HG03025 (cell line): ENCODE data around the gene PLIN4.
A peak's percentile ranks its signal among the peaks of the same experiment; 100 is the strongest.

Experiments used
- ATAC-seq: cut with Tn5 transposase; IDR thresholded peaks from one replicate; pipeline ENCODE4 v1.9.1; 2021; ENCODE audit warnings: mild to moderate bottlenecking, moderate library complexity; ENCODE audit not compliant: unreplicated experiment, low FRiP score

PLIN4 gene

DNA sequence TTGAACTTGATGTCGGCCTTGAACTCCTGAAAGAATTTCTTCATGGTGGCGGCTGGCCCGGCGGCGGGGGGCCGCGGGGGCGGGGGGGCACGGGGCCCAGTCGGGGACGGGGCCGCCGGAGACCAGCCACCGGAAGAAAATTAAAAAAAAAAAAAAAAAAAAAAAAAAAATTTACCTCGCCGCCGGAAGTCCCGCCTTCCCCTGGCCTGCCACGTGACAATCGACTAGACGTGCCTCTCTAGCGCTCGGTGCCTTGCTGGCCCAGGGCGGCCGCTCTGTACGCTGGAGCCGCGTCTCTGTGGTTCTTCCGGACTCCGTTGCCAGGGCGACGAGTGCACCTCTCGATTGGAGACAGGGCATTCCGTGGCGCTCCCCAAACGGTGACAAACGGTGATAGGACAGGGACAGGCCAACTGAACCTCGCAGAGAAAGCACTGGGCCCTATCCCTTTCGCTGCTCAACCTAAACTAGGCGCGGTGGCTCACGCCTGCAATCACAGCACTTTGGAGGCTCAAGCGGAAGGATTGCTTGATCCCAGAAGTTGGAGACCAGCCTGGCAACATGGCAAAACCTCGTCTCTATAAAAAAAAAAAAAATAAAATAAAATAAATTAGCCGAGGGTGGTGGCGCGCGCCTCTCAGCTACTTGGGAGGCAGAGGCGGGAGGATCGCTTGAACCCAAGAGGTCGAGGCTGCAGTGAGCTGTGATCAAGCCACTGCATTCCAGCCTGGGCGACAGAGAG is 60.5 kb downstream of the PLIN4 start, which contains the start of gene UBXN6:
UBXN6 (minus strand) TSS at position 141 of the 742 bp plus-strand sequence; CDS start at position 44, 97 bp downstream.
- peak; percentile 73 for ATAC-seq

GRCh38 chr19:4456843-4457653 is 61.2 kb downstream of the PLIN4 start:
- peak; percentile 7 for ATAC-seq

DNA sequence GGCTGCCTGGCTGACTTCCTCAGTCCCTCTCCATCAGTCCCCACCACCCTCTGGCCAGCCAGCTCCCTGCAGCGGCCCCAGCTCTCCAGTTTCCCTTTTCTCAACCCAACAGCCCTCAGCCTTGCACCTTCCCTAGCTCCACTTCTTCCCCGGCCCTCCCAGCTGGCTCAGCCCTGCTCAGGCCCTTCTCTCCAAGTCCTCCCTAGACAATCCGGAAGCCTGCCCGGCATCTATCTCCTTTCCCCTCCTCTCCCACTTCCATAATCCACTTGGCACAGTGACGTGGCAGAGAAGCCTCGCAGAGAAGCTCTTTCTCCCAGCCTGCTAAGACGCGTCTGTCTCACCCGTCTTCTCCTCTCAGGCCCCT is 61.8 kb downstream of the PLIN4 start:
- ATAC-seq, result no peak

DNA sequence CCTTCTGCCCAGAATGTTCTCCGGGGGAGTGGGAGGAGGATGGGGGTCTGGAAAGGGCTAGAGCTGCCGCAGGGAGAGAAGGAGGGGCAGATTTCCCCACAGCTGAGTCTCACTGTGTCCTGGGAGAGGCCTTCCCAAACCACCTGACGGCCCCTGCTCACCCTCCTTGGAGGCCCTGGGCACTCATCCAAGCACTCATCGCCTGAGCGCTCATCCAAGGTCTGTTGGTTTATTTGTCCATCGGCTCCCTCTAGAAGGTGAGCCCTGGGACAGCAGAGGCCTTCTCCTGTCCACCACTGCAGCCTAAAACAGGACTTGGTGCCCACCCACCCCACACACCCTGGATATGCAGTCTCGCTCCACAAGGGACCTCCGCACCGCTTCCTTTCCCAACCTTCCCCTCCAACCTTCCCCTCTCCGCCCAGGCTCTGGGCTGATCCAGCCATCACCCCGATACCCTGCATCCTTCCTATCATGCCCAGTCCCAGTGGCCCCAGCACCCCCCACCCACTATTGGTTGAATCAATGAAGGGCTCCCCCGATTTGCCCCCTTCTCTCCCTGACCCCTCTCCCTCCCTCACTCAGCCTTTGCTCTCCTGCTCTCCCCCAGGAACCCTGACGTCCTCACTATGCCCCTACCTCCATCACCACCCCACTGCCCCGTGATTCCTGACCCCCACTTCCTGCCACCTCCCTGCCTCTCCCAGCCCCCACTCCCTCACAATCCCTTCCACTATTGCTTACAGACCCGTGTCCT is 62.4 kb downstream of the PLIN4 start:
- no peak for ATAC-seq

DNA sequence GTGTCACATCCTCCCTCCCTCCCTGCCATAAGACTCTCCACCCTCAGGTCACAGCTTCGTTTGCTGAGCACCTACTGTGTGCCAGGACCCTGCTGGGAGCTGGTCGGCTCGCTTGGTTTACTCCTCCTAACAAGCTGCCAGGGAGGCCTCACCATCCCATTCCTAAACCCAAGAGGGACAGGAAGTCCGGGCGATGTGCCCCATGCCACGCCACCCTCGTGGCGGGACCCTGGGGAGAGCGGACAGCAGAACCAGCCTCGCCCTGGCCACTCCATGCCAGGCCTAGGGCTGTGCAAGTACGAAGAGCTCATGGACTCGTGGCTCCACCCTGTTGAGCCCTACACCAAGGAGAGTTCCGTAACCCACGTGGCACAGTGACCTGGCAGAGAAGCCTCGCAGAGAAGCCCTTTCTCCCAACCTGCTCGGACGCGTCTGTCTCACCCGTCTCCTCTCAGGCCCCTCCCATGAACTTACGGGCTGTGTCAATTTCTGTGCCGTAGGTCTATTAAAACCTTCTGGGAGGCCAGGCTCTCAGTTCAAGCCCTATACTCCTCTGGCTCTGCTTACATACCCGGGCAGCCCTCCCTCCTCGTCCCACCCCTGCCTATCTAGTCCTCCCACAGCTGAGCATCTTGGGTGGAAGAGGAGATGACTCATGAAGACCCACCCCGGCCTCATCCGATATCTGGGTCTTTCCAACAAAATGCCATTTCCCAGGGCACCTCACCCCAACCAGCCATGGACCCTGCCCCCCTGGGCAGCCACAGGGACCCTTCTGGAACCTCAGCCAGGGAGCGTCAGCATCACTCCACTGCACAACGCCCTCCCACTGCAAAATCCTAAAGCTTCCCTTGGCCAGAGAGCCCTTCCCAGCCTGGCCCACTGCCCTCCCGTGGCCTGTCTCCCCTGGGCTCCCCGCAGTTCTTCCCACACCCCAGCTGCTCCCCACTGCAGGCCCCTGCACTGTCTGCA is 63.3 kb downstream of the PLIN4 start:
- ATAC-seq, result no peak

GRCh38 chr19:4453232-4454179 is 64.8 kb downstream of the PLIN4 start:
- no peak for ATAC-seq

- no peak for ATAC-seq
Observed at GRCh38 chr19:4452230-4452990, 65.9 kb downstream of the PLIN4 start.
